GM10266 (cell line): ENCODE data around the gene DCAF8L2.

Experiments
- DNase-seq: peaks from one replicate; pipeline ENCODE4 v3.0.0; 2012; ENCODE audit errors: extremely low spot score
- TF ChIP-seq, protein P1 (sequence below): IDR thresholded peaks from 2 replicates; pipeline ENCODE4 v1.5.1; 2012; ENCODE audit warnings: mild to moderate bottlenecking, low read depth; ENCODE audit not compliant: control insufficient read depth, insufficient read depth; ENCODE audit errors: missing control alignments

The DCAF8L2 gene

DNA sequence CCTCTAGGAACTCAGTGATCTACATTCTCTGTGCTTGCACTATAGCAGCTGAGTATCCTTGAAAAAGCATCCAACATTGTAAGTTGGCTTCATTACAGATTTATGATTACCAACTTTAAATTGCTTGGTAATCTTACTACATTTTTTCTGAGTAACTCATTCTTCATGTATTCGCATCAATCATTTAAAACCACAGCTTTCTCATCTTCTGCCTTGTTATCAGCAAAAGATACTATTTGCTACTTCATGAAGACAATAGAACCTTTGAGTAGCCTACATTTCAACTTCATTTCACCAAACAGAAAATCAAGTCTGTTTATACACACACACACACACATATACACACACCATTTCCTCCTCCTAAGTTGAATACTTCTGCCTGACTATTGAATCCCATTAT lies 6.2 kb upstream of the DCAF8L2 start:
- TF ChIP-seq, protein P1, sequence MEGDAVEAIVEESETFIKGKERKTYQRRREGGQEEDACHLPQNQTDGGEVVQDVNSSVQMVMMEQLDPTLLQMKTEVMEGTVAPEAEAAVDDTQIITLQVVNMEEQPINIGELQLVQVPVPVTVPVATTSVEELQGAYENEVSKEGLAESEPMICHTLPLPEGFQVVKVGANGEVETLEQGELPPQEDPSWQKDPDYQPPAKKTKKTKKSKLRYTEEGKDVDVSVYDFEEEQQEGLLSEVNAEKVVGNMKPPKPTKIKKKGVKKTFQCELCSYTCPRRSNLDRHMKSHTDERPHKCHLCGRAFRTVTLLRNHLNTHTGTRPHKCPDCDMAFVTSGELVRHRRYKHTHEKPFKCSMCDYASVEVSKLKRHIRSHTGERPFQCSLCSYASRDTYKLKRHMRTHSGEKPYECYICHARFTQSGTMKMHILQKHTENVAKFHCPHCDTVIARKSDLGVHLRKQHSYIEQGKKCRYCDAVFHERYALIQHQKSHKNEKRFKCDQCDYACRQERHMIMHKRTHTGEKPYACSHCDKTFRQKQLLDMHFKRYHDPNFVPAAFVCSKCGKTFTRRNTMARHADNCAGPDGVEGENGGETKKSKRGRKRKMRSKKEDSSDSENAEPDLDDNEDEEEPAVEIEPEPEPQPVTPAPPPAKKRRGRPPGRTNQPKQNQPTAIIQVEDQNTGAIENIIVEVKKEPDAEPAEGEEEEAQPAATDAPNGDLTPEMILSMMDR = no peak
- no peak for DNase-seq

DNA sequence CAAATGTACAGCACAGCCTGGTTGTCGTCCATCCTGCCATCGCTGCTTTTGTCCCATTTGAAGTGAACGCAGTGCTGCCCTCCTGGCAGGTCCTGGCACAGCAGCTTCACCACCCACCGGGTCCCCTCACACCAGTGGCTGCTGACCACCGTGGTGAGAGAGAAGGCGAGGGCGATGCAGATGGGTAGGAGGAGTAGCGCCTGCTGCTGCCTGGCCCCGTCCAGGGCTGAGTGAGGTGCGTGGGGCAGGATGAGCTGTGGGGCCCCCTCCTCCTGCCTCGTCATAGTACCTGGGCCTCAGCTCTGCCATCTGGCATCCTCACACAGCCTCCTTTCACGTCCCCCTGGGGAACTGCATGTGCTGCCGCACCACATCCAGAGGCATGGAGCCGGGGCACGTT lies 1.8 kb downstream of the DCAF8L2 start:
- no peak for DNase-seq
- TF ChIP-seq, protein P1 = no peak

DNA sequence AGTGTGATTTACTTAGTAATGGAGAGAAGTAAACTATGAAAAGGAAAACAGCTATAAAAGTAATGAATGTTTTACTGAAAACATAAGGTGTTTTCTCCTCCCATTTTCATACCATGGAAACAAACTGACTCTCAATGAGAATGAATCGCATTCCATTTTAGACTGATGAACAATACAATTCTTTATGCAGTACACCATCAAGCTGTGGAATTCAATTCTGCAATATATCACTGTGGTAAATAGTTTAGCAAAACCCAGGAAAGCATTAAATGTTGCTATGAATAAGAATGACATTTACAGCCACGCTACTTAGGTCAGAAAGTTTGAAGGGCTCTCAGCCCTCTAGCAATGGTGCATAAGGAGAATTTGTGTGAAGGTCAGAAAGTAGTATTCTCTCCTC lies 7.4 kb downstream of the DCAF8L2 start:
- TF ChIP-seq, protein P1 = no peak
- no peak for DNase-seq

DNA sequence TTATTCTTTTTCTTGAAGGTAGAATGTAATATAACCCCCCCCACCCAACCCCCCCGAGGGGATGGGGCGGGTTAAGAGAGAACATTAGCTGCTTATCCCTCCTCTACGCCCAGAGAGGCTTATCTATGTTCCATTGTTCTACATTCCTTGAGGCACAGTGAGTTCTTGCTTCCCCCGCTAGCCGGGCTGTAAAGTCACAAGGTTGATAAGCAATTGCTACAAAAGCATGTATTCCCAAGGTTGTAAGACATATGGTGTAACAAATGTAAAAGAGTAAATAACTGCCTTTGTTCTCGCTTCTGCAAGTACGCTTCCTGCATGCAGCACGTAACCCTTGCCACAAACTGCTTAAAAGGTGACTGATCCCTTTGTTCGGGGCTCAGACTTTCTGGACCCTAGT lies 8.2 kb downstream of the DCAF8L2 start:
- TF ChIP-seq, protein P1 = no peak
- DNase-seq = no peak

DNA sequence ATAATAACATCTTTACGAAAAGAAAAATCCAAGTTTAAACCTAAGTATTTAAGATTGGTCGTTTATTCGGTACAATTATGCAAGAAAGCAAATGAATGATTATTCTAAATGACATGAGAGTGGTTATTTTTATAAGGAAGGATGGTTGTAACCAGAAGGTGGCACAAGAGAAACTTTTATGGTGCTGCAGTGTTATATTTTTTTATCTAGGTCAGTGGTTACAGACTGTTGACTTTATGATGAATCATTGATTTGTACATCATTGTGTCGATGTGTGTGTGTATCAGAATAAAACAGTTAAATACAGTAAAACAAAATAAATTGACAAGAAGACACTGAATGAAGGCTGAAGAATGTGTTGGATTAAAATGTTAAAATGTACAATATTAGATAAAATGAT lies 9.8 kb downstream of the DCAF8L2 start:
- no peak for DNase-seq

DNA sequence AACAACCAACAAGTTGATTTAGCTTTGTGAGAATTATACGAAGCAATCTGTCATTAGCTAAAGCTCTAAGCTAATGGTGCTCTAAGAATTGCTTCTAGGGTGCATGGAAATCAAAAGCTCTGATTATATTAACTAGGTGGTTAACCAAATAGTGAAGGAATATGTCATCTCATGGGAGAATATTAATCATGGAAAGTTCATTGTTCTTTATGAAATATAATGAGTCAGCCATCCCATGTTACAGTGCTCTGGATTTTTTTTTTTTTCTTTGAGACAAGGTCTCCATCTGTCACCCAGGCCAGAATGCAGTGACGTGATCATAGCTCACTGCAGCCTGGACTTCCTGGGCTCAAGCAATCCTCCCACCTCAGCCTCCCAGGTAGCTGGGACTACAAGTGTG lies 10.5 kb downstream of the DCAF8L2 start:
- no peak for DNase-seq
- TF ChIP-seq, protein P1 = no peak

More for the DNA sequence above, 9.8 kb downstream of the DCAF8L2 start:
- TF ChIP-seq, protein P1 = no peak

DNA sequence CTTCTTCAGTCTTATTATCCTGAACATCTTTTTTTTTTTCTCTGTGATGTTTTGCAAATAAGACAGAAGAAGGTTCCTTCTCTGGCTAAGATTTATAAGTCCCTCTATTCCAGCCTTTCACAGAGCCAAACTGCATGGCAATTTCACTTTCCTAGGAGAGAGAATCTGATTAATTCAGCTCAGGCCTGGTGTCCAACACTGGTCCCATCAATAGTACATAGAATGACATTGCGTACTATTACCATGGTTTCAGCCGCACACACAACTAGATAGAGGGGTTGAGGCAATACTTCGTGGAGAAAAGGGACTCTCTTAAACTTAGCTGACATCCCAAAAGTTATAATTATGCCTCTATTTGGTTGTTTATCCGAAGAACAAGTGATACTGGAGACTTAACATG lies 18.5 kb downstream of the DCAF8L2 start:
- TF ChIP-seq, protein P1 = no peak
- no peak for DNase-seq
